ENCODE results near the gene DCLK2. TPM values are rescaled to one million over a fixed set of nuclear protein-coding genes. Genes with fewer than 3 reads are reported as not detected.

The DCLK2 gene
- total and polyA plus RNA-seq, 2 donors (not counting 1 experiment from before 2014, with no cell fraction given), result 0.91 to 3.3 TPM

GRCh38 chr4:150255610-150256224 is 177.5 kb downstream of the DCLK2 start:
- intact Hi-C loops (cut with micrococcal nuclease), result no loop called here
- Histone ChIP-seq H3K27ac (ENCODE audit: low read length in 2 of 2) (no peak overlapping the region), H3K36me3 (replicated peaks in 1 of 2; ENCODE audit: control extremely low read depth in 1 of 2, control insufficient read depth in 1 of 2, extremely low read depth in 1 of 2, insufficient read depth in 2 of 2, low read length in 1 of 2) (no peaks in the 10 kb centered on the region), H3K4me3 (ENCODE audit: control extremely low read depth in 1 of 5, extremely low read depth in 1 of 5, insufficient read depth in 1 of 5, low read depth in 2 of 5, low read length in 4 of 5) (no peak overlapping the region), H3K27me3 (replicated peaks in 1 of 4; ENCODE audit: control extremely low read depth in 1 of 4, control insufficient read depth in 3 of 4, insufficient read depth in 4 of 4, low read length in 3 of 4) (no peaks in the 10 kb centered on the region), H3K9me3 (ENCODE audit: control extremely low read depth in 1 of 3, control insufficient read depth in 2 of 3, insufficient read depth in 1 of 3, low read length in 2 of 3) (no peaks in the 10 kb centered on the region), H3K4me1 (ENCODE audit: control insufficient read depth in 2 of 2, insufficient read depth in 2 of 2, low read length in 2 of 2) (no peaks in the 10 kb centered on the region), H3K79me2 (ENCODE audit: control insufficient read depth, insufficient read depth, low read length) (no peaks in the 10 kb centered on the region), H4K20me1 (ENCODE audit: control insufficient read depth, insufficient read depth, low read length, poor library complexity, severe bottlenecking) (no peaks in the 10 kb centered on the region), H3K9ac (ENCODE audit: low read length) (no peak overlapping the region), H3K4me2 (replicated peaks; ENCODE audit: low read depth, low read length, poor library complexity, severe bottlenecking) (no peak overlapping the region), H2AFZ (ENCODE audit: insufficient read depth, low read depth, low read length, poor library complexity, severe bottlenecking) (no peak overlapping the region)
- no peak for ATAC-seq (ENCODE audit: low read depth)
- Mint-ChIP-seq H3K4me3 (no peak overlapping the region), H3K4me1 (no peaks in the 10 kb centered on the region), H3K27ac (no peak overlapping the region), H3K9me3 (ENCODE audit: insufficient read depth) (no peaks in the 10 kb centered on the region), H3K27me3 (no peaks in the 10 kb centered on the region)
- WGBS (ENCODE audit: insufficient coverage), result 93% methylated on average over 13 of the region's 16 CpGs
- no peak for DNase-seq
- ChIA-PET CTCF (no interaction called here), POLR2A (no interaction called here)
- TF ChIP-seq CTCF (IDR thresholded peaks at IDR 0.05), result no peak
- no peak for TF ChIP-seq EZH2 (IDR thresholded peaks at IDR 0.05; ENCODE audit: borderline replicate concordance, insufficient read depth, low read depth, low read length, poor library complexity, severe bottlenecking)

GRCh38 chr4:150256225-150256620 is 178.0 kb downstream of the DCLK2 start:
- H3K79me2 ChIP-seq (ENCODE audit: control insufficient read depth, insufficient read depth, low read length), result no peaks in the 10 kb centered on the region
- intact Hi-C loops (cut with micrococcal nuclease), result no loop called here
- H4K20me1 ChIP-seq (ENCODE audit: control insufficient read depth, insufficient read depth, low read length, poor library complexity, severe bottlenecking), result no peaks in the 10 kb centered on the region
- TF ChIP-seq CTCF (IDR thresholded peaks at IDR 0.05), result no peak
- no peak for TF ChIP-seq EZH2 (IDR thresholded peaks at IDR 0.05; ENCODE audit: borderline replicate concordance, insufficient read depth, low read depth, low read length, poor library complexity, severe bottlenecking)
- no peaks in the 10 kb centered on the region for H3K9me3 Mint-ChIP-seq (ENCODE audit: insufficient read depth)
- ATAC-seq (ENCODE audit: low read depth) (no peak), DNase-seq (no peak)
- no peaks in the 10 kb centered on the region for H3K9me3 ChIP-seq (ENCODE audit: control extremely low read depth in 1 of 3, control insufficient read depth in 2 of 3, insufficient read depth in 1 of 3, low read length in 2 of 3)
- no peaks in the 10 kb centered on the region for H3K27me3 Mint-ChIP-seq
- no peak overlapping the region for H3K27ac Mint-ChIP-seq
- H3K36me3 ChIP-seq (replicated peaks in 1 of 2; ENCODE audit: control extremely low read depth in 1 of 2, control insufficient read depth in 1 of 2, extremely low read depth in 1 of 2, insufficient read depth in 2 of 2, low read length in 1 of 2), result no peaks in the 10 kb centered on the region
- H2AFZ ChIP-seq (ENCODE audit: insufficient read depth, low read depth, low read length, poor library complexity, severe bottlenecking), result no peak overlapping the region
- H3K4me3 Mint-ChIP-seq, result no peak overlapping the region
- no peaks in the 10 kb centered on the region for H3K4me1 ChIP-seq (ENCODE audit: control insufficient read depth in 2 of 2, insufficient read depth in 2 of 2, low read length in 2 of 2)
- no peak overlapping the region for H3K27ac ChIP-seq (ENCODE audit: low read length in 2 of 2)
- WGBS (ENCODE audit: insufficient coverage), result 99% methylated on average over 23 of the region's 23 CpGs
- H3K4me2 ChIP-seq (replicated peaks; ENCODE audit: low read depth, low read length, poor library complexity, severe bottlenecking), result no peak overlapping the region
- ChIA-PET POLR2A (no interaction called here), CTCF (no interaction called here)
- no peaks in the 10 kb centered on the region for H3K4me1 Mint-ChIP-seq
- H3K27me3 ChIP-seq (replicated peaks in 1 of 4; ENCODE audit: control extremely low read depth in 1 of 4, control insufficient read depth in 3 of 4, insufficient read depth in 4 of 4, low read length in 3 of 4), result no peaks in the 10 kb centered on the region
- no peak overlapping the region for H3K9ac ChIP-seq (ENCODE audit: low read length)
- H3K4me3 ChIP-seq (ENCODE audit: control extremely low read depth in 1 of 5, extremely low read depth in 1 of 5, insufficient read depth in 1 of 5, low read depth in 2 of 5, low read length in 4 of 5), result no peak overlapping the region
